OCI-LY7 (cell line): ENCODE measurements around the gene ARHGEF4.

ENCODE experiments used
- EZH2phosphoT487 ChIP-seq: fragments of 200-600 bp; sonication (generic); IDR thresholded peaks from 2 replicates; pipeline ENCODE4 v1.6.1; 2018; ENCODE audit warnings: low read depth, borderline replicate concordance, mild to moderate bottlenecking, mixed run types, antibody characterized with exemption, low read length, moderate library complexity, mixed read lengths
- TF ChIP-seq, protein P1 (sequence below): fragments of 200-600 bp; sonication (generic); conservative IDR thresholded peaks from 2 replicates; pipeline ENCODE4 v1.5.1; 2014; ENCODE audit warnings: mild to moderate bottlenecking, antibody characterized with exemption, low read length, moderate library complexity, mixed read lengths

- TF ChIP-seq, protein P1, sequence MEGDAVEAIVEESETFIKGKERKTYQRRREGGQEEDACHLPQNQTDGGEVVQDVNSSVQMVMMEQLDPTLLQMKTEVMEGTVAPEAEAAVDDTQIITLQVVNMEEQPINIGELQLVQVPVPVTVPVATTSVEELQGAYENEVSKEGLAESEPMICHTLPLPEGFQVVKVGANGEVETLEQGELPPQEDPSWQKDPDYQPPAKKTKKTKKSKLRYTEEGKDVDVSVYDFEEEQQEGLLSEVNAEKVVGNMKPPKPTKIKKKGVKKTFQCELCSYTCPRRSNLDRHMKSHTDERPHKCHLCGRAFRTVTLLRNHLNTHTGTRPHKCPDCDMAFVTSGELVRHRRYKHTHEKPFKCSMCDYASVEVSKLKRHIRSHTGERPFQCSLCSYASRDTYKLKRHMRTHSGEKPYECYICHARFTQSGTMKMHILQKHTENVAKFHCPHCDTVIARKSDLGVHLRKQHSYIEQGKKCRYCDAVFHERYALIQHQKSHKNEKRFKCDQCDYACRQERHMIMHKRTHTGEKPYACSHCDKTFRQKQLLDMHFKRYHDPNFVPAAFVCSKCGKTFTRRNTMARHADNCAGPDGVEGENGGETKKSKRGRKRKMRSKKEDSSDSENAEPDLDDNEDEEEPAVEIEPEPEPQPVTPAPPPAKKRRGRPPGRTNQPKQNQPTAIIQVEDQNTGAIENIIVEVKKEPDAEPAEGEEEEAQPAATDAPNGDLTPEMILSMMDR, result no peak
- no peak for TF ChIP-seq EZH2phosphoT487
These were observed 14.8 kb upstream of the ARHGEF4 start for GRCh38 chr2:130821867-130822266.
